BLaER1 (cell line): ENCODE measurements around the gene ZNF331.

Experiments
- H3K27ac ChIP-seq: shearing (Covaris generic); formaldehyde crosslinking; 2 replicates; pipeline ENCODE4 v1.8.1; 2022
- H3K27me3 ChIP-seq: shearing (Covaris generic); formaldehyde crosslinking; 2 replicates; pipeline ENCODE4 v1.8.1; 2022
- H3K36me3 ChIP-seq: shearing (Covaris generic); formaldehyde crosslinking; 2 replicates; pipeline ENCODE4 v1.8.1; 2022
- H3K4me1 ChIP-seq: shearing (Covaris generic); formaldehyde crosslinking; 2 replicates; pipeline ENCODE4 v1.8.1; 2022
- H3K4me2 ChIP-seq: shearing (Covaris generic); formaldehyde crosslinking; 2 replicates; pipeline ENCODE4 v1.8.1; 2022
- H3K4me3 ChIP-seq: shearing (Covaris generic); formaldehyde crosslinking; 2 replicates; pipeline ENCODE4 v1.8.1; 2022
- H3K9ac ChIP-seq: shearing (Covaris generic); formaldehyde crosslinking; 2 replicates; pipeline ENCODE4 v1.8.1; 2022
- H3K9me3 ChIP-seq: shearing (Covaris generic); formaldehyde crosslinking; 2 replicates; pipeline ENCODE4 v1.8.1; 2022
- H4K20me1 ChIP-seq: shearing (Covaris generic); formaldehyde crosslinking; 2 replicates; pipeline ENCODE4 v1.8.1; 2022
- Cebpa-rat ChIP-seq: shearing (Covaris generic); IDR thresholded peaks from 2 replicates; pipeline ENCODE4 v1.8.1; 2022

ZNF331 gene

GRCh38 chr19:53538378-53539109 lies 599 bp downstream of the ZNF331 start:
- TF ChIP-seq Cebpa-rat: no peak
- peak overlapping the region; percentile 82 for H3K9ac ChIP-seq
- H3K9me3 ChIP-seq: no peaks in the 10 kb centered on the region
- H3K27me3 ChIP-seq: no peaks in the 10 kb centered on the region
- peak overlapping the region; percentile 77 for H3K4me2 ChIP-seq
- peaks cover 37% of the 10 kb centered on the region for H3K36me3 ChIP-seq
- peak overlapping the region; percentile 79 for H3K4me3 ChIP-seq
- no peaks in the 10 kb centered on the region for H4K20me1 ChIP-seq
- peaks cover 15% of the 10 kb centered on the region; the same call in 1 of the 2 replicates for H3K4me1 ChIP-seq
- peak overlapping the region; percentile 74 for H3K27ac ChIP-seq

- H3K27me3 ChIP-seq: no peaks in the 10 kb centered on the region
- no peak overlapping the region for H3K27ac ChIP-seq
- H3K9me3 ChIP-seq: no peaks in the 10 kb centered on the region
- no peak overlapping the region for H3K4me2 ChIP-seq
- H3K4me3 ChIP-seq: no peak overlapping the region
- H4K20me1 ChIP-seq: peaks cover under 1% of the 10 kb centered on the region; the same call in 1 of the 2 replicates
- H3K4me1 ChIP-seq: peaks cover 15% of the 10 kb centered on the region; the same call in 1 of the 2 replicates
- peaks cover 40% of the 10 kb centered on the region for H3K36me3 ChIP-seq
- no peak overlapping the region for H3K9ac ChIP-seq
- no peak for TF ChIP-seq Cebpa-rat
Observed at GRCh38 chr19:53540091-53540490, 2.1 kb downstream of the ZNF331 start.

GRCh38 chr19:53541971-53542370 lies 4.0 kb downstream of the ZNF331 start:
- no peaks in the 10 kb centered on the region for H3K27me3 ChIP-seq
- H3K27ac ChIP-seq: no peak overlapping the region
- no peaks in the 10 kb centered on the region for H3K9me3 ChIP-seq
- TF ChIP-seq Cebpa-rat: no peak
- H3K4me1 ChIP-seq: peaks cover 8% of the 10 kb centered on the region; the same call in 1 of the 2 replicates
- no peak overlapping the region for H3K4me2 ChIP-seq
- peaks cover 50% of the 10 kb centered on the region for H3K36me3 ChIP-seq
- H4K20me1 ChIP-seq: peaks cover 19% of the 10 kb centered on the region; the same call in 1 of the 2 replicates
- no peak overlapping the region for H3K9ac ChIP-seq
- no peak overlapping the region for H3K4me3 ChIP-seq

- Histone ChIP-seq H3K27ac (no peak overlapping the region), H3K9ac (no peak overlapping the region), H3K4me3 (no peak overlapping the region), H3K9me3 (no peaks in the 10 kb centered on the region), H4K20me1 (peaks cover 36% of the 10 kb centered on the region; the same call in 1 of the 2 replicates), H3K27me3 (no peaks in the 10 kb centered on the region), H3K4me1 (no peaks in the 10 kb centered on the region), H3K4me2 (no peak overlapping the region), H3K36me3 (peaks cover 45% of the 10 kb centered on the region)
- no peak for TF ChIP-seq Cebpa-rat
Observed at GRCh38 chr19:53545271-53546065, 7.5 kb downstream of the ZNF331 start.

GRCh38 chr19:53546758-53547513 lies 9.0 kb downstream of the ZNF331 start:
- no peak overlapping the region for H3K27ac ChIP-seq
- H3K9me3 ChIP-seq: no peaks in the 10 kb centered on the region
- no peak for TF ChIP-seq Cebpa-rat
- no peaks in the 10 kb centered on the region for H3K4me1 ChIP-seq
- H3K27me3 ChIP-seq: no peaks in the 10 kb centered on the region
- H3K36me3 ChIP-seq: peaks cover 30% of the 10 kb centered on the region
- no peak overlapping the region for H3K4me2 ChIP-seq
- H3K4me3 ChIP-seq: no peak overlapping the region
- H4K20me1 ChIP-seq: peaks cover 36% of the 10 kb centered on the region; the same call in 1 of the 2 replicates
- no peak overlapping the region for H3K9ac ChIP-seq

GRCh38 chr19:53549340-53549739 lies 11.4 kb downstream of the ZNF331 start:
- Histone ChIP-seq H4K20me1 (peaks cover 36% of the 10 kb centered on the region; the same call in 1 of the 2 replicates), H3K27me3 (no peaks in the 10 kb centered on the region), H3K9ac (no peak overlapping the region), H3K9me3 (no peaks in the 10 kb centered on the region), H3K4me2 (no peak overlapping the region), H3K27ac (no peak overlapping the region), H3K36me3 (peaks cover 17% of the 10 kb centered on the region), H3K4me3 (no peak overlapping the region), H3K4me1 (0 out of 2 replicates have a peak, but pooled peaks cover 7% of the 10 kb centered on the region)
- no peak for TF ChIP-seq Cebpa-rat

- Histone ChIP-seq H3K36me3 (peaks cover 16% of the 10 kb centered on the region), H3K27me3 (no peaks in the 10 kb centered on the region), H3K9ac (no peak overlapping the region), H3K4me2 (no peak overlapping the region), H4K20me1 (peaks cover 15% of the 10 kb centered on the region; the same call in 1 of the 2 replicates), H3K4me1 (0 out of 2 replicates have a peak, but pooled peaks cover 7% of the 10 kb centered on the region), H3K27ac (no peak overlapping the region), H3K4me3 (no peak overlapping the region), H3K9me3 (no peaks in the 10 kb centered on the region)
- no peak for TF ChIP-seq Cebpa-rat
Observed at GRCh38 chr19:53552001-53552721, 14.2 kb downstream of the ZNF331 start.

GRCh38 chr19:53553156-53553555 lies 15.2 kb downstream of the ZNF331 start:
- Histone ChIP-seq H3K4me1 (0 out of 2 replicates have a peak, but pooled peaks cover 7% of the 10 kb centered on the region), H3K9ac (no peak overlapping the region), H3K9me3 (no peaks in the 10 kb centered on the region), H3K4me3 (no peak overlapping the region), H4K20me1 (peaks cover 7% of the 10 kb centered on the region; the same call in 1 of the 2 replicates), H3K27ac (no peak overlapping the region), H3K27me3 (no peaks in the 10 kb centered on the region), H3K36me3 (peaks cover 25% of the 10 kb centered on the region), H3K4me2 (peak overlapping the region; percentile 80)
- TF ChIP-seq Cebpa-rat: no peak
